AG09319 (cell line): ENCODE data around the gene PSMD2.
A peak's percentile ranks its signal among the peaks of the same experiment; 100 is the strongest.

ENCODE experiments used
- DNase-seq: peaks from one replicate; pipeline ENCODE4 v3.0.0-alpha.2; 2010; ENCODE audit warnings: low read depth; ENCODE audit errors: extremely low read depth
- CTCF ChIP-seq: IDR thresholded peaks from 2 replicates; pipeline ENCODE4 v1.5.1; 2011; ENCODE audit warnings: low read depth, mild to moderate bottlenecking, inconsistent platforms, low read length, moderate library complexity

The PSMD2 gene

GRCh38 chr3:184299488-184300377 is 692 bp downstream of the PSMD2 start:
- no peak for DNase-seq
- no peak for TF ChIP-seq CTCF

- no peak for DNase-seq
- TF ChIP-seq CTCF: no peak
These were observed 1.3 kb downstream of the PSMD2 start for GRCh38 chr3:184300378-184300720.

- no peak for DNase-seq
- TF ChIP-seq CTCF: peak; percentile 11
These were observed 6.5 kb downstream of the PSMD2 start for GRCh38 chr3:184305577-184305976.

GRCh38 chr3:184306341-184306972 is 7.4 kb downstream of the PSMD2 start:
- no peak for DNase-seq
- TF ChIP-seq CTCF: no peak

GRCh38 chr3:184307915-184308314 is 8.9 kb downstream of the PSMD2 start:
- TF ChIP-seq CTCF: no peak
- no peak for DNase-seq

GRCh38 chr3:184308744-184309143 is 9.7 kb downstream of the PSMD2 start:
- DNase-seq: no peak
- TF ChIP-seq CTCF: no peak

- no peak for DNase-seq
- TF ChIP-seq CTCF: no peak
These were observed 12.6 kb downstream of the PSMD2 start for GRCh38 chr3:184311633-184312032.
